Left cardiac atrium (tissue), 4 donors: Measurements from ENCODE around the gene ABCG4. TPM values are rescaled to one million over a fixed set of nuclear protein-coding genes. Genes with fewer than 3 reads are reported as not detected.
"Not testable (repeated sequence)": the region's sequence is repeated elsewhere in the genome, so short reads cannot be mapped to it uniquely, and the experiment has no call there.

Experiments used
- ATAC-seq, 2 donors: fragments of 200-7000 bp; cut with Tn5 transposase; one replicate each; pipeline ENCODE4 v1.9.1; 2020; ENCODE audit warnings: mild to moderate bottlenecking in 2 of 2, moderate library complexity in 2 of 2
- DNase-seq: peaks from one replicate; pipeline ENCODE4 v3.0.0-alpha.2; 2020
- intact Hi-C, 2 donors: fragments of 100-400 bp; cut with DNase I; formaldehyde crosslinking; loops; one replicate each; pipeline versions ENCODE4 v1.14.1 to v1.15.1; 2022 to 2023
- total RNA-seq, 2 donors: library from RNA; stranded (reverse); fragmentation: NEBNext Ultra II Directional; extraction: Animal tissue kit (Norgen Biotek cat#: 25700); gene quantifications; one replicate each; pipeline ENCODE4 v1.2.1, GENCODE V29; 2021
- donor health status: DM: no; HTN: yes; CAD: no.
- donor health status: DM: no; HTN: yes; CAD: no; lungs with severe emphysema.
- donor health status: DM: yes; HTN: yes; CAD: no.
- donor health status: Dilated cardiomyopathy.

ABCG4 gene
- total RNA-seq, 2 donors from 2014 or later, result 0.68 to 1.8 TPM

DNA sequence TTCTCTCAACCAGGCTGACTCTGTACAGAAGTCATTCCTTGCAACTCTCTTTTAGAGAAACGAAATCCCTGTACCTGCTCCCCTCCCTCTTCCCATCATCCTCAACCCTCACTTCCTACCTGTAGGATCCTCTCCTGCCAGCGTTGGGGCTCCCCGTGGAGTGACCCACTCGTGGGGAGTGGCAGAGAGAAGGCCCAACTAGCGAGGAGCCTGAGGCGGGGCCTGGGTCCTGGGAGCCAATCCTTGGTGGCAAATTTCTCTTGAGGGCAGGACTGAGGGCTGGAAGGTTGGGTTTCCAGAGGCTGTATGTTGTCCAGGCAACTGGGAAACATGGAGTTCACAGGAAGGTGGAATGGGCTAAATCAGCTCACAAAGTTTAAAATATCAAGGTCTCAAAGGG is 46.8 kb downstream of the ABCG4 start:
- ATAC-seq (peak; percentile 67 to 94), DNase-seq (peak; percentile 58)
- intact Hi-C loops, result loop anchor here (2.0 to 5.0 kb wide), 2 partner anchors 51 to 53 kb away; no protein-coding TSS in a partner anchor

DNA sequence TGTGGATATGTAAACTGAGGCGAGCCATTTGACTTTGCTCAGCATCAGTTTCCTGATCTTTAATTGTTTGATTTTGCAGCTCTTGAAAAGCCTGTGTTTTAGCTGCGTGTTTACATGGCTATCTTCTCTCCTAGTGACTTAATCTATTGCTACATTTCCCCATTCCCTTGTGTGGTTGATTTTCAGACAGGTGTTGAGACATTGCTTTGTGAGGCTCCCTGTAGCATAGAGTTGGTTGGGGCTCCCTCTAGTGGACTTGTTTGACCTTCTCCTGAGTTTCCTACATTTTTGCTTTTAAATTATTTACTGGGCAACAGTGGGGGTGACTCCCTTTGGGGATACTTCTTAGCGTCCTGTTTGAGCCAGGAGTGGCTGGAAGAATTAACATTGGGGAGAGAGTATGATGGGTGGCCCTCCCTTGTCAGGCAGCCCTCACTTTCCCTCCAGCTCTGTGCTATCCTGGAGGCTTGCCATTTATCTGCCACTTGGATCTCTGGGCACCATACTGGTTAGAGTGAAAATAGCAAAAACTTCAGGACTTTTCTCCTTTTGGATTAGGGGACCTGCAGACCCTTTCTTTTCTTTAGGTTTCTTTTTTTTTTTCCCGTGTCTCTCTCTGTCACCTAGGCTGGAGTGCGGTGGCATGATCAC is 48.1 kb downstream of the ABCG4 start:
- peak; percentile 90 to 92 for ATAC-seq
- intact Hi-C loops, result loop anchor here (2.0 to 5.0 kb wide), 2 partner anchors 52 to 55 kb away; no protein-coding TSS in a partner anchor
- DNase-seq, result no peak

DNA sequence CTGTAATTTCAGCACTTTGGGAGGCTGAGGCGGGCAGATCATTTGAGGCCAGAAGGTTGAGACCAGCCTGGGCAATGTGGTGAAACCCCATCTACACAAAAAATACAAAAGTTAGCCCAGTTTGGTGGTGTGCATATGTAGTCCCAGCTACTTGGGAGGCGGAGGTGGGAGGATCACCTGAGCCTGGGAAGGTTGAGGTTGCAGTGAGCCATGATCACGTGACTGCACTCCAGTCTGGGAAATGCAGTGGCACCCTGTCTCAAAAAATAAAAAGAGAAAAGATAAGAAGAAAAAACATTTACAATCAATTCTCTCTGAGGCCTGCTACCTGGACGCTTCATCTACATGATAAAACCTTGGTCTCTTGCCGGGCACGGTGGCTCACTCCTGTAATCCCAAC is 50.1 kb downstream of the ABCG4 start:
- intact Hi-C loops, result loop anchor here in 1 of 2 donors (5.0 kb wide), 1 partner anchor 57 kb away; no protein-coding TSS in a partner anchor
- ATAC-seq (no peak), DNase-seq (no peak)

DNA sequence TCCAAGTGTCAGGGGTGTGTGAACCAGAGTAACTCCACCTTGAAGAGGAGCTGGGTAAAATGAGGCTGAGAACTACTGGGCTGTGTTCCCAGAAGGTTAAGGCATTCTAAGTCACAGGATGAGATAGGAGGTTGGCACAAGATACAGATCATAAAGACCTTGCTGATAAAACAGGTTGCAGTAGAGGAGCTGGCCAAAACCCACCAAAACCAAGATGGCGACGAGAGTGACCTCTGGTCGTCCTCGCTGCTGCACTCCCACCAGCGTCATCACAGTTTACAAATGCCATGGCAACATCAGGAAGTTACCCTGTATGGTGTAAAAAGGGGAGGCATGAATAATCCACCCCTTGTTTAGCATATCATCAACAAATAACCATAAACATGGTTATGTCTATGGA is 52.4 kb downstream of the ABCG4 start:
- not testable (repeated sequence) for DNase-seq, ATAC-seq
- intact Hi-C loops, result loop anchor here (10.0 kb wide), 2 partner anchors 84 to 124 kb away; no protein-coding TSS in a partner anchor

DNA sequence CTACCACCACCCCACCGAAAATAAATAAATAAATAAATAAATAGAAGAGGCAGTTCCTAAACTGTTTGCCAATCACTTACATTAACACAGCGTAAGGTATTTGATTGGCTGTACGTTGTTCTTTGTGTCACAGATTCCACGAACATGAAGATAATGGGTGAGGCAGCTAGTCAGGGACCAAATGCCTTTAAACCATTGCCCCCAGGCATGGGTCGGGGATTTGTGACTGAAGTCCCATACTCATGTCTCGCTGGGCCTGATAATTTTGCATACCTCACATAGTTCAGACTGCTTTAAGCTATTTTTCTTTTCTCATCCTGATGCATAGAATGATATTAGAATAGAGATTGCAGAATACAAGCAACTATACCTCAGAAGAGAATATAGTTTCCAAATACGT is 53.7 kb downstream of the ABCG4 start:
- ATAC-seq (no peak), DNase-seq (no peak)
- intact Hi-C loops, result loop anchor here (10.0 kb wide), 2 partner anchors 82 to 122 kb away; no protein-coding TSS in a partner anchor

DNA sequence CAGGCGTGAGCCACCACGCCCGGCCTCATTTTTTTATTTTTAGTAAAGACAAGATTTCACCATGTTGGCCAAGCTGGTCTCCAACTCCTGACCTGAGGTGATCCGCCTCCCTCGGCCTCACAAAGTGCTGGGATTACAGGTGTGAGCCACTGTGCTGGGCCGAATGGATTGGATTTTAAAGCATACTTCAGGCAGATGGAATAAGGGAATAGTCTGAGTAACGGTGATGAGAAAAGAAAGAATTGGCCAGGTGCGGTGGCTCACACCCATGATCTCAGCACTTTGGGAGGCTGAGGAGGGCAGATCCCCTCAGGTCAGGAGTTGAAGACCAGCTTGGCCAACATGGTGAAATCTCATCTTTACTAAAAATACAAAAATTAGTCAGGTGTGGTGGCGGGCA is 55.2 kb downstream of the ABCG4 start:
- ATAC-seq (no peak), DNase-seq (no peak)
- intact Hi-C loops, result loop anchor here (10.0 kb wide), 2 partner anchors 81 to 121 kb away; no protein-coding TSS in a partner anchor

DNA sequence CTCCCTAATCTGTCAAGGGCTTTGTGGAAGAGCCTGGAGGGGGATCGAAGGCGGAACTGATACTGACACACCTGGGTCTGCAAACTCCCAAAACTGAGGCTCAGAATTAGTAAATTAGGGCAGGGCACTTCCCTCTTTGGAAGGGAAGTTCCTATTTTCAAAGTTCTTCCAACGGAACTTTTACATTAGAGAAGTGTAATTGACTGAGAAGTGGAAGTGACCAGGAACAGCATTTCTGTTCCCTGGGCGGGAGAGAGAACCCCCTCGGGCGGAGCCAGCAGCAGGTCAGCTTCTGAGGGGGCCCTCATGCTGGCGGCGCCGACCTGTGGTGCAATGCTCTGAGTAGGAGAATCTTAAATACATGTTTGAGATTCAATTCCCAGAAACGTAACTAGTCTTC is 56.2 kb downstream of the ABCG4 start:
- DNase-seq, result no peak
- no peak for ATAC-seq
- intact Hi-C loops, result loop anchor here (5.0 to 10.0 kb wide), 3 partner anchors 80 to 120 kb away; no protein-coding TSS in a partner anchor

DNA sequence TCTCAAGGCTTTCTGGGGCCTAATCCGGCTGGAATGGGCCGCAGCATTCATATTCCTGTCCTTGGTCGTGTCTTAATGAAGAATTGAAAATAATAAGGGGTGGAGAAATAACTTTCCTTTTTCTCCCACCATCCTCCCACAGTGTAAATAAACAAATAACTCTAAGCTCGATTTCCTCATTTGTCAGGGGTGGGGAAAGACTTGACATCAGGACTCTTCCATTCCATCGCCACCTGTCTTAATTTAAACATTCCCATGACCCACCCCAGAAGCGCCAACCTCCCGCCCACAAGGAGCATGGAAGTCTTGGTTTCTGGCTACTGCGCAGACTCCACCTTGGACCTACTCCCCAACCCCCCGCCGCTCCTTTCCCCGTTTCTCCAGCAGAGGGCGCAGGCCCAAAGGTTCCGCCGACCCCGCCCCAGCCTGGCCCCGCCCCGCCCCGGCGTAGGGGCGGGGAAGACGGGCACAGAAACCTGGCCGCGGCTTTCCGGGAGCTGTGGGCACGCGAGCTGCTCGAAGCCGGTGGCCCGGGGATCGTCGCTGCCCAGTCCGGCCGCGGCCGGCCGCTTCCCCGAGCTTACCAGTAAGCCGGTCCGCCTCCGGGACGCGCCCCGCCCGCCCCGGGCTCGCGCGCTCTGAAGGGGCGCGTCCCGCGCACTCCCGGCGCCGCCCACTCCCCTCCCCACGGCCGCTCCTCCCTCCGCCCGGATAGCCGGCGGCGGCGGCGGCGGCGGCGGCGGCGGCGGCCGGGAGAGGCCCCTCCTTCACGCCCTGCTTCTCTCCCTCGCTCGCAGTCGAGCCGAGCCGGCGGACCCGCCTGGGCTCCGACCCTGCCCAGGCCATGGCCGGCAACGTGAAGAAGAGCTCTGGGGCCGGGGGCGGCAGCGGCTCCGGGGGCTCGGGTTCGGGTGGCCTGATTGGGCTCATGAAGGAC is 57.0 kb downstream of the ABCG4 start, which contains the start of gene CBL:
Gene CBL (plus strand): TSS at position 766 of the 937 bp plus-strand sequence. CDS start 79 bp downstream, at position 845.
- DNase-seq, result peak; percentile 95
- intact Hi-C loops, result loop anchor here (5.0 to 10.0 kb wide), 3 partner anchors 79 to 119 kb away; no protein-coding TSS in a partner anchor
- peak; percentile 97 to 98 for ATAC-seq

DNA sequence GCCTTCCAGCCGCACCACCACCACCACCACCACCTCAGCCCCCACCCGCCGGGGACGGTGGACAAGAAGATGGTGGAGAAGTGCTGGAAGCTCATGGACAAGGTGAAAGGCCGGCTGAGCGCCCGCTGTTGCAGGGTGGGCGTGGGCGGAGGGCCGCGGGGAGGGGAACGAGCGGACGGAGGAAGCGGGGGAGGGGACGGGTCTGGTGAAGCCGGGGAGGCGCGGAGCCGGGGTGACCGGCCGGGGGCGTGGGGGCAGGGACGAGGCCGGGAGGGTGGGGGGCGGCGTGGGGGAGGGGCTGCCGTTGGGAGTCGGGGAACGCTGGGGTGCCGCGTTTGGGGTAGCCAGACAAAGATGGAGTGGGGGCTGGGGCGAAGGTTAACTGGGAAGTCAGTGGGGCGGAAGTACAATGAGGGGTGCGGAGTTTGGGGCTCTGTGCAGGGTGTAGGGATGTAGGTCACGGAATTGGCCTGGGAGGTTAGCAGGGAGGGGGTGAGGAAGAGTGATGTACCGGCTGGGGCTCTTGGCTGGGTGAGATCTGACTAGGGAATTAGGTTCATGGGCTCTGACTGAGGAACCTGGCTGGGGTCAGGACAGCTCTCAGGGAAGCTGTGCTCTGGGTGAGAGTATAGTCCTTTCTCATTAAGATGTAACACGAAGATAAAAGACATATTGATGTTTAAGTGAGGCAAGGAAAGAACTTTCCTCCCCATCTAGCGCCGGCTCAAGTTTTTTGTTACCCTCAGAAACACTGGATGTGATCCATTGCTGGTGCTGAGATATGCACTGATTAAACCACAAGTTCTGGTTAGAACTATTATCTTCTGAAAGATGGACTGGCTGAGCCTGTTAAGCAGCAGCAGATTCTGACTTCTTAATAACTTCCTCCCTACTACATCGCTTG is 57.9 kb downstream of the ABCG4 start:
- peak; percentile 5 to 46 for ATAC-seq

DNA sequence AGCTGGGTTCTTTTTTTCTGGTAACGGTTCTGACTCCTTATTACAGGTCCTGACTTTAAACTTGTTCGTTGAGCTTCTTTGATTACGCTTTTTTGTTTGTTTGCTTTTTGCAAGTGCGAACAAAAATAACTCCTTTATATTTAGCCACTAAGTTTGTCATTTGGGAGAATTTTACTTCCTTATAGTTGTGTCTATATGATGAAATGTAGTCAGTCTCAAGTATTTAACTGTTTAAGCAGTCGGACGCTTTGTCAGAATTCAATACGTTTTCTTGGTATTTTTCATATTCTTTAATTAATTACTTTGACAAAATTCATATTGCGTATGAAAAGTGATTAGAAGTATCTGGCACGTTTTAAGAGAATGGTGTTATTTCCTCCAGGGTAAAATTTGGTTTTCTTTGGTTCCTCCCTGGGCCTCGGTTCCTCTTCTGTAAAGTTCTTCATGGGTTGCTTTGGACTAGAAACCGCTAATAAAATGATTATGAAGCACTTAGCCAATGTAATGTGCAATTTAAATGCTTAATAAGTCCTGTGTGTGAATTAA is 58.6 kb downstream of the ABCG4 start:
- ATAC-seq (no peak), DNase-seq (no peak)
- intact Hi-C loops, result loop anchor here (5.0 to 10.0 kb wide), 3 partner anchors 77 to 117 kb away; no protein-coding TSS in a partner anchor

More for the DNA sequence above, 57.9 kb downstream of the ABCG4 start:
- peak; percentile 71 for DNase-seq
- intact Hi-C loops, result loop anchor here (5.0 to 10.0 kb wide), 3 partner anchors 78 to 118 kb away; no protein-coding TSS in a partner anchor

DNA sequence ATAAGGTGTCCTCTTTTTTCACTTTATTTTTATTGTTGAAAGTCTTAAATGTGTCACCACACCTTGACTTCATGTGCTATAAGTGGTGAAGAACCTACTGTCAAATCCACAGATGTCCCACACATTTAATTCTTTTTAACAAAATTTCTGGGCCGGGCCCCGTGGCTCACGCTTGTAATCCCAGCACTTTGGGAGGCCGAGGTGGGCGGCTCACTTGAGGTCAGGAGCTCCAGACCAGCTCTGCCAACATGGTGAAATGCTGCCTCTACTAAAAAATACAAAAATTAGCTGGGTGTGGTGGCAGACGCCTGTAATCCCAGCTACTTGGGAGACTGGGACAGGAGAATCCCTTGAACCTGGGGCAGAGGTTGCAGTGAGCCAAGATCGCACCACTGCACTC is 60.3 kb downstream of the ABCG4 start:
- ATAC-seq (no peak), DNase-seq (no peak)
- intact Hi-C loops, result loop anchor here (5.0 to 10.0 kb wide), 3 partner anchors 76 to 116 kb away; no protein-coding TSS in a partner anchor

DNA sequence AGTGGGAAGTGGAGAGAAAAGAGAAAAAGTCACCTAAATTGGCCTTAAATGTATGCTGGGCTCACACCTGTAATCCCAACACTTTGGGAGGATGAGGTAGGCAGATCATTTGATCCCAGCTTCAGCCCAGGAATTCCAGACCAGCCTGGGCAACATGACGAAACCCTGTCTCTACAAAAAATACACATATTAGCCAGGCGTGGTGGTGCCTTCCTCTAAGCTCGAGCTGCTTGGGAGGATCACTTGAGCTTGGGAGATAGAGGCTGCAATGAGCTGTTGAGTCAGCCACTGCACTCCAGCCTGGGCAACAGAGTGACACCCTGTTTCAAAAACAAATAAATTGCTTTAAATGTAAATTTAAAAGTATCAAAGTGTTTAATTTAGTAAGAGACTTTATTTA is 61.2 kb downstream of the ABCG4 start:
- intact Hi-C loops, result no loop called here
- DNase-seq (no peak), ATAC-seq (no peak)

Other genes starting within 250 kb of the ABCG4 start
- gene BCL9L, start 223.1 kb upstream of the ABCG4 start, total RNA-seq, result 10 to 100 TPM; 39.8 to 41.3 TPM
- gene UPK2, start 192.8 kb upstream of the ABCG4 start, total RNA-seq, result not detected
- gene FOXR1, start 177.3 kb upstream of the ABCG4 start, total RNA-seq, result not detected
- gene CENATAC, start 150.9 kb upstream of the ABCG4 start, total RNA-seq, result 10 to 100 TPM; 10.2 to 16.6 TPM
- gene RPS25, start 130.7 kb upstream of the ABCG4 start, total RNA-seq, result 100 to 1,000 TPM; 816 to 856 TPM
- 10 to 100 TPM; 29.4 to 47.1 TPM for gene TRAPPC4, start 130.3 kb upstream of the ABCG4 start, total RNA-seq
- gene SLC37A4, start 118.2 kb upstream of the ABCG4 start, total RNA-seq, result 1 to 10 TPM; 7.2 to 8.4 TPM
- 100 to 1,000 TPM; 114 to 122 TPM for gene HYOU1, start 91.8 kb upstream of the ABCG4 start, total RNA-seq
- gene VPS11, start 81.2 kb upstream of the ABCG4 start, total RNA-seq, result 10 to 100 TPM; 20.1 to 23.2 TPM
- gene HMBS, start 64.2 kb upstream of the ABCG4 start, total RNA-seq, result 10 to 100 TPM; 19.8 to 23.2 TPM
- 10 to 100 TPM; 25.9 to 27.7 TPM for gene DPAGT1, start 47.2 kb upstream of the ABCG4 start, total RNA-seq
- 1 to 10 TPM; 8.7 to 9.3 TPM for gene C2CD2L, start 41.7 kb upstream of the ABCG4 start, total RNA-seq
- 10 to 100 TPM; 12.9 to 17.5 TPM for gene HINFP, start 27.5 kb upstream of the ABCG4 start, total RNA-seq
- 10 to 100 TPM; 14.8 to 18.3 TPM for gene NLRX1, start 19.7 kb downstream of the ABCG4 start, total RNA-seq
- gene NHERF4, start 36.4 kb downstream of the ABCG4 start, total RNA-seq, result 1 to 10 TPM in 1 of 2 donors, under 1 TPM in 1; 0.84 to 3.2 TPM
- gene CBL, start 57.3 kb downstream of the ABCG4 start, total RNA-seq, result 10 to 100 TPM; 11.1 to 13.8 TPM
- 100 to 1,000 TPM; 144 to 230 TPM for gene MCAM, start 168.1 kb downstream of the ABCG4 start, total RNA-seq
- gene RNF26, start 185.5 kb downstream of the ABCG4 start, total RNA-seq, result 10 to 100 TPM; 13.2 to 14.1 TPM
- gene C1QTNF5, start 191.8 kb downstream of the ABCG4 start, total RNA-seq, result 10 to 100 TPM; 25.1 to 39.9 TPM
- not detected for gene MFRP, start 197.7 kb downstream of the ABCG4 start, total RNA-seq
- 10 to 100 TPM; 65.8 to 68.8 TPM for gene USP2, start 232.6 kb downstream of the ABCG4 start, total RNA-seq